ENCODE results near the gene THYN1. TPM values are rescaled to one million over a fixed set of nuclear protein-coding genes. Genes with fewer than 3 reads are reported as not detected.
"Not testable (repeated sequence)": the region's sequence is repeated elsewhere in the genome, so short reads cannot be mapped to it uniquely, and the experiment has no call there.

THYN1 gene
- total RNA-seq, 2 experiments from 2014 or later: 25.7 to 26.0 TPM

- DNase-seq: no peak
- Mint-ChIP-seq H3K9me3 (no peaks in the 10 kb centered on the region), H3K27me3 (no peaks in the 10 kb centered on the region), H3K4me3 (no peak overlapping the region), H3K27ac (no peak overlapping the region), H3K36me3 (ENCODE audit: low read depth) (peaks cover 58% of the 10 kb centered on the region), H3K4me1 (ENCODE audit: low read depth) (peaks cover 32% of the 10 kb centered on the region)
- TF ChIP-seq, protein P1, sequence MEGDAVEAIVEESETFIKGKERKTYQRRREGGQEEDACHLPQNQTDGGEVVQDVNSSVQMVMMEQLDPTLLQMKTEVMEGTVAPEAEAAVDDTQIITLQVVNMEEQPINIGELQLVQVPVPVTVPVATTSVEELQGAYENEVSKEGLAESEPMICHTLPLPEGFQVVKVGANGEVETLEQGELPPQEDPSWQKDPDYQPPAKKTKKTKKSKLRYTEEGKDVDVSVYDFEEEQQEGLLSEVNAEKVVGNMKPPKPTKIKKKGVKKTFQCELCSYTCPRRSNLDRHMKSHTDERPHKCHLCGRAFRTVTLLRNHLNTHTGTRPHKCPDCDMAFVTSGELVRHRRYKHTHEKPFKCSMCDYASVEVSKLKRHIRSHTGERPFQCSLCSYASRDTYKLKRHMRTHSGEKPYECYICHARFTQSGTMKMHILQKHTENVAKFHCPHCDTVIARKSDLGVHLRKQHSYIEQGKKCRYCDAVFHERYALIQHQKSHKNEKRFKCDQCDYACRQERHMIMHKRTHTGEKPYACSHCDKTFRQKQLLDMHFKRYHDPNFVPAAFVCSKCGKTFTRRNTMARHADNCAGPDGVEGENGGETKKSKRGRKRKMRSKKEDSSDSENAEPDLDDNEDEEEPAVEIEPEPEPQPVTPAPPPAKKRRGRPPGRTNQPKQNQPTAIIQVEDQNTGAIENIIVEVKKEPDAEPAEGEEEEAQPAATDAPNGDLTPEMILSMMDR (IDR thresholded peaks at IDR 0.05): no peak
- no peak overlapping the region for H3K27ac ChIP-seq (ENCODE audit: low read depth in 1 of 2, low read length in 2 of 2)
- no peaks in the 10 kb centered on the region for H3K27me3 ChIP-seq (ENCODE audit: control insufficient read depth in 1 of 2, insufficient read depth in 2 of 2, low read length in 2 of 2)
- no peak for ATAC-seq (ENCODE audit: poor library complexity)
- no peaks in the 10 kb centered on the region for H3K9me3 ChIP-seq (ENCODE audit: control insufficient read depth in 1 of 2, insufficient read depth in 1 of 2, low read length in 2 of 2)
- H3K36me3 ChIP-seq (ENCODE audit: insufficient read depth, low read length): peaks cover 40% of the 10 kb centered on the region
- CTCF ChIA-PET: interaction anchor here (1.1 kb wide), 1 partner anchor 20 kb away, joined by 4 read pairs; the partner anchor contains the start of gene GLB1L3
- no peak overlapping the region for H3K4me3 ChIP-seq (ENCODE audit: low read length)
- intact Hi-C loops (cut with DNase I, micrococcal nuclease): loop anchor here in 1 of 2 experiments (10.0 kb wide), 1 partner anchor 192 kb away; the partner anchor contains the start of gene JAM3
- H3K4me1 ChIP-seq (ENCODE audit: insufficient read depth, low read length): peaks cover 16% of the 10 kb centered on the region
- POLR2A ChIA-PET: interaction anchor here (0.9 kb wide), 1 partner anchor 17 kb away, joined by 3 read pairs; no protein-coding TSS in a partner anchor
Measured at GRCh38 chr11:134257101-134257500, 3.9 kb upstream of the THYN1 start.

DNA sequence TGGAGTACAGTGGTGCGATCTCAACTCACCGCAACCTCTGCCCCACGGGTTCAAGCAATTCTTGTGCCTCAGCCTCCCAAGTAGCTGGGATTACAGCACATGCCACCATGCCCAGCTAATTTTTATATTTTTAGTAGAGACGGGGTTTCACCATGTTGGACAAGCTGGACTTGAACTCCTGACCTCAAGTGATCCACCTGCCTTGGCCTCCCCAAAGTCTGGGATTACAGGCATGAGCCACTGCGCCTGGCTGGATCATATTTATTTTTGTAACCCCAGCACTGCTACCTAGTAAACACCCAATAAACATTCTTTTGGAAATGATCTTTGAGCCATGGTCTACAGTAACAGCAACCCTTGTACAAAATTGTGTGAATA, 2.0 kb upstream of the THYN1 start:
- ChIA-PET POLR2A (interaction anchor here (4.4 to 6.6 kb wide), 2 partner anchors 20 to 30 kb away, joined by 44 to 94 read pairs; partner anchors contain the start of genes GLB1L3, NCAPD3 and VPS26B), CTCF (interaction anchor here (1.0 to 2.6 kb wide), 3 partner anchors 11 to 26 kb away, joined by 3 to 18 read pairs (median 3); partner anchors contain the start of gene GLB1L3)
- not testable (repeated sequence) for H3K27me3 Mint-ChIP-seq; H3K4me3 ChIP-seq (ENCODE audit: low read length); ATAC-seq (ENCODE audit: poor library complexity); H3K9me3 Mint-ChIP-seq; H3K27me3 ChIP-seq (ENCODE audit: control insufficient read depth in 1 of 2, insufficient read depth in 2 of 2, low read length in 2 of 2); H3K27ac Mint-ChIP-seq; H3K27ac ChIP-seq (ENCODE audit: low read depth in 1 of 2, low read length in 2 of 2); H3K9me3 ChIP-seq (ENCODE audit: control insufficient read depth in 1 of 2, insufficient read depth in 1 of 2, low read length in 2 of 2); DNase-seq
- peaks cover 33% of the 10 kb centered on the region for H3K36me3 ChIP-seq (ENCODE audit: insufficient read depth, low read length)
- peaks cover 19% of the 10 kb centered on the region for H3K4me1 ChIP-seq (ENCODE audit: insufficient read depth, low read length)
- Mint-ChIP-seq H3K4me1 (ENCODE audit: low read depth) (peaks cover 40% of the 10 kb centered on the region), H3K36me3 (ENCODE audit: low read depth) (peaks cover 57% of the 10 kb centered on the region), H3K4me3 (peak overlapping the region; percentile 82)
- intact Hi-C loops (cut with DNase I, micrococcal nuclease): loop anchor here in 1 of 2 experiments (10.0 kb wide), 1 partner anchor 190 kb away; the partner anchor contains the start of gene JAM3

DNA sequence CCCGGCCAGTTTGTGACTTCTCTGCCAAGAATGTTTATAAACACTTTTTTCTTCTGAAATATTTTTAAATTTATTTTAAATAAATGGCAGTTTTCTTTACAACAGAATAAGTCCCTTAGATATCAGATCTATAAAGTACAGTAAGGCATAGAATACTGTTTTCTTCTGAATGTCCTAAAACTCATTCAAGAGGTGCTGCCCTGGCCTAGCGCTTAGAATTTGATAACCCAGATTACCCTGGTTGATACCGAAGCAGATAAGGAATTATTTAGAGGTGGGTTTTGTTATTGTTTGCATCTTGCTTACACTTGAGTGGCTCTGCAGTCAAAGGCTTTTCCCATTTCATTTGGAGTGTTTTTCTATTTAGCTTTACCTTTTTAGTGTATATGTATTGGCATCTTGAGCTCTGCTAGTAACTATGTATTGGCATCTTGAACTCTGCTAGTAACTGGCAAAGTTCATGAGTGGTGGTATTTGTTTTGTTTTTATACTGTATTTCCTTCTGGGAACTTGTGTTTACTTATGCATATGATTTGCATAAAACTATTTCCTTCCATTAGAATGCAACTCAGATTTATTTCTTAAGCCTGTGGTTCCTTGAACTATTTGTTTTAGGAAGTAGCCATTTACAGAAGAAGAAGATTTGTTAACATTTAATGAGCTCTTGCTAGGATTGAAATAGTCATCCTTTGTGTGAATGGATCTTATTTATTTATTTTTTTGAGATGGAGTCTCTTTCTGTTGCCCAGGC, 1.5 kb upstream of the THYN1 start:
- ATAC-seq (ENCODE audit: poor library complexity): no peak
- Mint-ChIP-seq H3K27me3 (no peaks in the 10 kb centered on the region), H3K9me3 (no peaks in the 10 kb centered on the region), H3K36me3 (ENCODE audit: low read depth) (peaks cover 58% of the 10 kb centered on the region), H3K4me1 (ENCODE audit: low read depth) (peaks cover 40% of the 10 kb centered on the region), H3K27ac (no peak overlapping the region), H3K4me3 (peak overlapping the region; percentile 94)
- Histone ChIP-seq H3K9me3 (ENCODE audit: control insufficient read depth in 1 of 2, insufficient read depth in 1 of 2, low read length in 2 of 2) (no peaks in the 10 kb centered on the region), H3K4me1 (ENCODE audit: insufficient read depth, low read length) (peaks cover 19% of the 10 kb centered on the region), H3K27me3 (ENCODE audit: control insufficient read depth in 1 of 2, insufficient read depth in 2 of 2, low read length in 2 of 2) (no peaks in the 10 kb centered on the region), H3K36me3 (ENCODE audit: insufficient read depth, low read length) (peaks cover 33% of the 10 kb centered on the region), H3K27ac (ENCODE audit: low read depth in 1 of 2, low read length in 2 of 2) (no peak overlapping the region), H3K4me3 (ENCODE audit: low read length) (peak overlapping the region; percentile 84)
- no peak for DNase-seq
- ChIA-PET CTCF (interaction anchor here (1.0 to 2.6 kb wide), 2 partner anchors 10 to 21 kb away, joined by 3 to 18 read pairs; partner anchors contain the start of gene GLB1L3), POLR2A (interaction anchor here (1.5 to 6.6 kb wide), 4 partner anchors 9 to 30 kb away, joined by 3 to 94 read pairs (median 24); partner anchors contain the start of genes GLB1L3, NCAPD3 and VPS26B)
- intact Hi-C loops (cut with DNase I, micrococcal nuclease): loop anchor here in 1 of 2 experiments (10.0 kb wide), 1 partner anchor 190 kb away; the partner anchor contains the start of gene JAM3
- TF ChIP-seq, protein P1 (IDR thresholded peaks at IDR 0.05): no peak

Measured in CD4-positive, alpha-beta T cell (primary cell).